GM23338 (cell line): ENCODE results near the gene CMC2. TPM values are rescaled to one million over a fixed set of nuclear protein-coding genes. Genes with fewer than 3 reads are reported as not detected.

ENCODE experiments used
- ATAC-seq: fragments of 200-7000 bp; cut with Tn5 transposase; 3 replicates; pipeline ENCODE4 v1.9.1; 2020
- DNase-seq: peaks from one replicate; pipeline ENCODE4 v3.0.0-alpha.2; 2015; ENCODE audit warnings: low spot score
- H2AFZ ChIP-seq: fragments of 200-600 bp; sonication (generic); 2 replicates; pipeline ENCODE4 v1.8.0; 2016; ENCODE audit warnings: antibody characterized with exemption, mild to moderate bottlenecking, moderate library complexity
- H3F3A ChIP-seq: fragments of 200-600 bp; sonication (generic); replicated peaks from 2 replicates; pipeline ENCODE4 v1.8.0; 2017; ENCODE audit warnings: antibody characterized with exemption, mixed run types, low read depth
- H3K27ac ChIP-seq: fragments of 200-600 bp; sonication (generic); 2 replicates; pipeline ENCODE4 v1.6.1; 2016; ENCODE audit warnings: low read depth
- H3K27me3 ChIP-seq: fragments of 200-600 bp; sonication (generic); 2 replicates; pipeline ENCODE4 v1.8.0; 2016; ENCODE audit warnings: mild to moderate bottlenecking, mixed run types, moderate library complexity; ENCODE audit not compliant: insufficient read depth
- H3K36me3 ChIP-seq: fragments of 200-600 bp; sonication (generic); 2 replicates; pipeline ENCODE4 v1.8.0; 2016; ENCODE audit warnings: mild to moderate bottlenecking; ENCODE audit not compliant: insufficient read depth
- H3K4me1 ChIP-seq: fragments of 200-600 bp; sonication (generic); 2 replicates; pipeline ENCODE4 v1.8.0; 2016; ENCODE audit warnings: mild to moderate bottlenecking, moderate library complexity; ENCODE audit not compliant: insufficient read depth
- H3K4me2 ChIP-seq: fragments of 200-600 bp; sonication (generic); 2 replicates; pipeline ENCODE4 v1.7.1; 2017; ENCODE audit warnings: mixed run types
- H3K4me3 ChIP-seq: fragments of 200-600 bp; sonication (generic); 2 replicates; pipeline ENCODE4 v1.6.1; 2016; ENCODE audit warnings: mixed run types
- H3K79me2 ChIP-seq: fragments of 200-600 bp; sonication (generic); replicated peaks from 2 replicates; pipeline ENCODE4 v1.8.0; 2017; ENCODE audit warnings: mild to moderate bottlenecking; ENCODE audit not compliant: insufficient read depth
- H3K9me2 ChIP-seq: fragments of 200-600 bp; sonication (generic); 2 replicates; pipeline ENCODE4 v1.8.0; 2017; ENCODE audit not compliant: insufficient read depth
- H4K20me1 ChIP-seq: fragments of 200-600 bp; sonication (generic); replicated peaks from 2 replicates; pipeline ENCODE4 v1.8.0; 2017; ENCODE audit warnings: mild to moderate bottlenecking; ENCODE audit not compliant: insufficient read depth
- H3K27ac Mint-ChIP-seq: 2 replicates; pipeline ENCODE4 v1.8.0; 2020; ENCODE audit warnings: inconsistent platforms, mild to moderate bottlenecking, moderate library complexity, mixed read lengths
- H3K27me3 Mint-ChIP-seq: 3 replicates; pipeline ENCODE4 v1.8.0; 2022; ENCODE audit warnings: low read depth, mild to moderate bottlenecking, moderate library complexity, mixed read lengths, inconsistent platforms; ENCODE audit not compliant: insufficient read depth, poor library complexity
- H3K36me3 Mint-ChIP-seq: 3 replicates; pipeline ENCODE4 v1.8.0; 2021; ENCODE audit warnings: low read depth, mild to moderate bottlenecking, inconsistent platforms, moderate library complexity, mixed read lengths
- H3K4me1 Mint-ChIP-seq: 3 replicates; pipeline ENCODE4 v1.8.0; 2020; ENCODE audit warnings: mild to moderate bottlenecking, inconsistent platforms, mixed read lengths
- H3K4me3 Mint-ChIP-seq: 3 replicates; pipeline ENCODE4 v1.8.0; 2021; ENCODE audit warnings: moderate library complexity, mild to moderate bottlenecking, inconsistent platforms, mixed read lengths
- H3K9me3 Mint-ChIP-seq: 3 replicates; pipeline ENCODE4 v1.8.0; 2020; ENCODE audit warnings: moderate library complexity, mild to moderate bottlenecking, inconsistent platforms, mixed read lengths
- CREB1 ChIP-seq: fragments of 250-450 bp; sonication (Bioruptor Pico); IDR thresholded peaks from 2 replicates; pipeline ENCODE4 v1.5.0; 2020; ENCODE audit warnings: low read depth, mild to moderate bottlenecking, moderate library complexity
- CTCF ChIP-seq, 2 experiments: fragments of 200-600 bp in 1 of 2; sonication (generic) in 1 of 2; conservative IDR thresholded peaks; 2 replicates each; pipeline versions ENCODE4 v1.5.1 to v1.6.1; 2016 to 2017; ENCODE audit warnings: antibody characterized with exemption in 2 of 2, low read depth in 2 of 2, mild to moderate bottlenecking in 2 of 2, moderate library complexity in 1 of 2
- ETS1 ChIP-seq: IDR thresholded peaks from 2 replicates; pipeline ENCODE4 v1.6.1; 2016; ENCODE audit warnings: antibody characterized with exemption
- EZH2 ChIP-seq: fragments of 200-600 bp; sonication (generic); IDR thresholded peaks from one replicate; pipeline ENCODE4 v1.8.0; 2017; ENCODE audit warnings: antibody characterized with exemption, mild to moderate bottlenecking, low read depth; ENCODE audit not compliant: unreplicated experiment
- EZH2phosphoT487 ChIP-seq: fragments of 200-600 bp; sonication (generic); IDR thresholded peaks from one replicate; pipeline ENCODE4 v1.8.1; 2018; ENCODE audit warnings: antibody characterized with exemption; ENCODE audit not compliant: unreplicated experiment
- JUNB ChIP-seq: IDR thresholded peaks from one replicate; pipeline ENCODE4 v1.6.1; 2016; ENCODE audit warnings: antibody characterized with exemption; ENCODE audit not compliant: unreplicated experiment
- NANOG ChIP-seq: IDR thresholded peaks from 2 replicates; pipeline ENCODE4 v1.6.1; 2016; ENCODE audit warnings: antibody characterized with exemption, borderline replicate concordance
- POLR2AphosphoS5 ChIP-seq: IDR thresholded peaks from 2 replicates; pipeline ENCODE4 v1.6.1; 2016; ENCODE audit warnings: antibody characterized with exemption, low read depth
- REST ChIP-seq: IDR thresholded peaks from one replicate; pipeline ENCODE4 v1.6.1; 2018; ENCODE audit warnings: antibody characterized with exemption; ENCODE audit not compliant: unreplicated experiment
- STAT1 ChIP-seq: IDR thresholded peaks from one replicate; pipeline ENCODE4 v1.6.1; 2016; ENCODE audit warnings: antibody characterized with exemption; ENCODE audit not compliant: unreplicated experiment
- ZNF114 ChIP-seq: fragments of 250-450 bp; sonication (Bioruptor Pico); IDR thresholded peaks from 2 replicates; pipeline ENCODE4 v1.5.0; 2020; ENCODE audit warnings: mild to moderate bottlenecking, moderate library complexity
- ZNF331 ChIP-seq: fragments of 250-450 bp; sonication (Bioruptor Pico); IDR thresholded peaks from 2 replicates; pipeline ENCODE4 v1.5.0; 2020; ENCODE audit warnings: low read depth, mild to moderate bottlenecking, moderate library complexity
- polyA plus RNA-seq: library from polyadenylated mRNA; unstranded; fragments of >200 nt; fragmentation: Nextera tagmentation; extraction: Ambion mirVana; gene quantifications from 2 replicates; pipeline ENCODE4 v1.2.1, GENCODE V29; 2016
- total RNA-seq: library from RNA; depleted of rRNA; stranded (reverse); fragments of >200 nt; shearing (Covaris generic); gene quantifications from 2 replicates; pipeline ENCODE4 v1.2.3, GENCODE V29; 2014
- TF ChIP-seq, protein P1 (sequence below): fragments of 250-450 bp; sonication (Bioruptor Pico); IDR thresholded peaks from 2 replicates; pipeline ENCODE4 v1.5.0; 2020; ENCODE audit warnings: mild to moderate bottlenecking, moderate library complexity

Gene CMC2
- total and polyA plus RNA-seq, 2 experiments from 2014 or later = 35.7 to 211 TPM

- Histone ChIP-seq H3K4me3 (no peak overlapping the region), H3K36me3 (no peaks in the 10 kb centered on the region), H3K79me2 (peaks cover 99% of the 10 kb centered on the region), H2AFZ (no peak overlapping the region), H3K4me1 (peaks cover 7% of the 10 kb centered on the region), H3F3A (no peaks in the 10 kb centered on the region), H3K27ac (no peak overlapping the region), H3K27me3 (no peaks in the 10 kb centered on the region), H3K9me2 (no peaks in the 10 kb centered on the region), H3K4me2 (no peak overlapping the region), H4K20me1 (peaks cover 36% of the 10 kb centered on the region)
- Mint-ChIP-seq H3K36me3 (no peaks in the 10 kb centered on the region), H3K27ac (no peak overlapping the region), H3K4me3 (no peak overlapping the region), H3K4me1 (peaks cover 17% of the 10 kb centered on the region), H3K9me3 (no peaks in the 10 kb centered on the region), H3K27me3 (peaks cover 2% of the 10 kb centered on the region)
- ATAC-seq = no peak
- TF ChIP-seq ETS1 (no peak), ZNF331 (CRISPR knock-in tag) (no peak), POLR2AphosphoS5 (no peak), STAT1 (no peak), CTCF (conservative IDR thresholded peaks at IDR 0.05; ENCODE audit: low read depth in 2 of 2) (no peak), JUNB (no peak), NANOG (no peak), CREB1 (CRISPR knock-in tag) (no peak), EZH2 (no peak), EZH2phosphoT487 (no peak), REST (no peak), ZNF114 (CRISPR knock-in tag) (no peak)
- TF ChIP-seq, protein P1, sequence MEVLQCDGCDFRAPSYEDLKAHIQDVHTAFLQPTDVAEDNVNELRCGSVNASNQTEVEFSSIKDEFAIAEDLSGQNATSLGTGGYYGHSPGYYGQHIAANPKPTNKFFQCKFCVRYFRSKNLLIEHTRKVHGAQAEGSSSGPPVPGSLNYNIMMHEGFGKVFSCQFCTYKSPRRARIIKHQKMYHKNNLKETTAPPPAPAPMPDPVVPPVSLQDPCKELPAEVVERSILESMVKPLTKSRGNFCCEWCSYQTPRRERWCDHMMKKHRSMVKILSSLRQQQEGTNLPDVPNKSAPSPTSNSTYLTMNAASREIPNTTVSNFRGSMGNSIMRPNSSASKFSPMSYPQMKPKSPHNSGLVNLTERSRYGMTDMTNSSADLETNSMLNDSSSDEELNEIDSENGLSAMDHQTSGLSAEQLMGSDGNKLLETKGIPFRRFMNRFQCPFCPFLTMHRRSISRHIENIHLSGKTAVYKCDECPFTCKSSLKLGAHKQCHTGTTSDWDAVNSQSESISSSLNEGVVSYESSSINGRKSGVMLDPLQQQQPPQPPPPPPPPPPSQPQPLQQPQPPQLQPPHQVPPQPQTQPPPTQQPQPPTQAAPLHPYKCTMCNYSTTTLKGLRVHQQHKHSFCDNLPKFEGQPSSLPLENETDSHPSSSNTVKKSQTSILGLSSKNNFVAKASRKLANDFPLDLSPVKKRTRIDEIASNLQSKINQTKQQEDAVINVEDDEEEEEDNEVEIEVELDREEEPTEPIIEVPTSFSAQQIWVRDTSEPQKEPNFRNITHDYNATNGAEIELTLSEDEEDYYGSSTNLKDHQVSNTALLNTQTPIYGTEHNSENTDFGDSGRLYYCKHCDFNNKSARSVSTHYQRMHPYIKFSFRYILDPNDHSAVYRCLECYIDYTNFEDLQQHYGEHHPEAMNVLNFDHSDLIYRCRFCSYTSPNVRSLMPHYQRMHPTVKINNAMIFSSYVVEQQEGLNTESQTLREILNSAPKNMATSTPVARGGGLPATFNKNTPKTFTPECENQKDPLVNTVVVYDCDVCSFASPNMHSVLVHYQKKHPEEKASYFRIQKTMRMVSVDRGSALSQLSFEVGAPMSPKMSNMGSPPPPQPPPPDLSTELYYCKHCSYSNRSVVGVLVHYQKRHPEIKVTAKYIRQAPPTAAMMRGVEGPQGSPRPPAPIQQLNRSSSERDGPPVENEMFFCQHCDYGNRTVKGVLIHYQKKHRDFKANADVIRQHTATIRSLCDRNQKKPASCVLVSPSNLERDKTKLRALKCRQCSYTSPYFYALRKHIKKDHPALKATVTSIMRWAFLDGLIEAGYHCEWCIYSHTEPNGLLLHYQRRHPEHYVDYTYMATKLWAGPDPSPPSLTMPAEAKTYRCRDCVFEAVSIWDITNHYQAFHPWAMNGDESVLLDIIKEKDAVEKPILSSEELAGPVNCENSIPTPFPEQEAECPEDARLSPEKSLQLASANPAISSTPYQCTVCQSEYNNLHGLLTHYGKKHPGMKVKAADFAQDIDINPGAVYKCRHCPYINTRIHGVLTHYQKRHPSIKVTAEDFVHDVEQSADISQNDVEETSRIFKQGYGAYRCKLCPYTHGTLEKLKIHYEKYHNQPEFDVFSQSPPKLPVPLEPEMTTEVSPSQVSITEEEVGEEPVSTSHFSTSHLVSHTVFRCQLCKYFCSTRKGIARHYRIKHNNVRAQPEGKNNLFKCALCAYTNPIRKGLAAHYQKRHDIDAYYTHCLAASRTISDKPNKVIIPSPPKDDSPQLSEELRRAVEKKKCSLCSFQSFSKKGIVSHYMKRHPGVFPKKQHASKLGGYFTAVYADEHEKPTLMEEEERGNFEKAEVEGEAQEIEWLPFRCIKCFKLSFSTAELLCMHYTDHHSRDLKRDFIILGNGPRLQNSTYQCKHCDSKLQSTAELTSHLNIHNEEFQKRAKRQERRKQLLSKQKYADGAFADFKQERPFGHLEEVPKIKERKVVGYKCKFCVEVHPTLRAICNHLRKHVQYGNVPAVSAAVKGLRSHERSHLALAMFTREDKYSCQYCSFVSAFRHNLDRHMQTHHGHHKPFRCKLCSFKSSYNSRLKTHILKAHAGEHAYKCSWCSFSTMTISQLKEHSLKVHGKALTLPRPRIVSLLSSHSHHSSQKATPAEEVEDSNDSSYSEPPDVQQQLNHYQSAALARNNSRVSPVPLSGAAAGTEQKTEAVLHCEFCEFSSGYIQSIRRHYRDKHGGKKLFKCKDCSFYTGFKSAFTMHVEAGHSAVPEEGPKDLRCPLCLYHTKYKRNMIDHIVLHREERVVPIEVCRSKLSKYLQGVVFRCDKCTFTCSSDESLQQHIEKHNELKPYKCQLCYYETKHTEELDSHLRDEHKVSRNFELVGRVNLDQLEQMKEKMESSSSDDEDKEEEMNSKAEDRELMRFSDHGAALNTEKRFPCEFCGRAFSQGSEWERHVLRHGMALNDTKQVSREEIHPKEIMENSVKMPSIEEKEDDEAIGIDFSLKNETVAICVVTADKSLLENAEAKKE = no peak
- no peak for DNase-seq
Observed at GRCh38 chr16:81001330-81001729, 5.4 kb downstream of the CMC2 start.
